OCI-LY1 (cell line): ENCODE results near the gene APBA1.

Source experiments
- H2AFZ ChIP-seq: fragments of 200-600 bp; sonication (generic), shearing (Covaris generic); 2 replicates; pipeline ENCODE4 v1.6.0; 2014; ENCODE audit warnings: antibody characterized with exemption, mild to moderate bottlenecking, low read length
- H3F3A ChIP-seq: fragments of 200-600 bp; sonication (generic), shearing (Covaris generic); 2 replicates; pipeline ENCODE4 v1.6.0; 2014; ENCODE audit warnings: mild to moderate bottlenecking, antibody characterized with exemption, low read length, moderate library complexity; ENCODE audit not compliant: insufficient read depth
- H3K27ac ChIP-seq: fragments of 200-600 bp; sonication (generic); 2 replicates; pipeline ENCODE4 v1.5.1; 2014; ENCODE audit warnings: low read length, mixed run types, mild to moderate bottlenecking, low read depth; ENCODE audit not compliant: poor library complexity, severe bottlenecking
- H3K27me3 ChIP-seq: fragments of 200-600 bp; sonication (generic); 2 replicates; pipeline ENCODE4 v1.6.0; 2014; ENCODE audit warnings: antibody characterized with exemption, mild to moderate bottlenecking, low read length, moderate library complexity; ENCODE audit not compliant: insufficient read depth
- H3K36me3 ChIP-seq: fragments of 200-600 bp; sonication (generic); 2 replicates; pipeline ENCODE4 v1.6.1; 2014; ENCODE audit warnings: mild to moderate bottlenecking, antibody characterized with exemption, low read length, moderate library complexity, mixed read lengths; ENCODE audit not compliant: insufficient read depth
- H3K4me1 ChIP-seq: fragments of 200-600 bp; sonication (generic); 2 replicates; pipeline ENCODE4 v1.5.1; 2014; ENCODE audit warnings: mild to moderate bottlenecking, low read length, moderate library complexity; ENCODE audit not compliant: insufficient read depth, severe bottlenecking
- H3K4me2 ChIP-seq: fragments of 200-600 bp; sonication (generic), shearing (Covaris generic); 2 replicates; pipeline ENCODE4 v1.6.1; 2014; ENCODE audit warnings: low read length
- H3K4me3 ChIP-seq: fragments of 200-600 bp; sonication (generic); 2 replicates; pipeline ENCODE4 v1.5.1; 2014; ENCODE audit warnings: low read length, low read depth, mild to moderate bottlenecking, mixed read lengths; ENCODE audit not compliant: poor library complexity, severe bottlenecking
- H3K79me2 ChIP-seq: fragments of 200-600 bp; shearing (Covaris generic); 2 replicates; pipeline ENCODE4 v1.6.1; 2016; ENCODE audit warnings: mixed run types, low read length, mixed read lengths; ENCODE audit not compliant: insufficient read depth
- H3K9ac ChIP-seq: fragments of 200-600 bp; sonication (generic), shearing (Covaris generic); 2 replicates; pipeline ENCODE4 v1.6.1; 2014; ENCODE audit warnings: mild to moderate bottlenecking, low read length, mixed read lengths
- H3K9me2 ChIP-seq: fragments of 200-600 bp; sonication (generic), shearing (Covaris generic); 2 replicates; pipeline ENCODE4 v1.6.1; 2014; ENCODE audit warnings: low read depth, mild to moderate bottlenecking, low read length, mixed read lengths
- H3K9me3 ChIP-seq: fragments of 200-600 bp; shearing (Covaris generic); 2 replicates; pipeline ENCODE4 v1.6.1; 2014; ENCODE audit warnings: low read length, mixed read lengths
- H4K20me1 ChIP-seq: fragments of 200-600 bp; sonication (generic), shearing (Covaris generic); 2 replicates; pipeline ENCODE4 v1.6.0; 2016; ENCODE audit warnings: mild to moderate bottlenecking, low read length; ENCODE audit not compliant: insufficient read depth
- CTCF ChIP-seq: fragments of 200-600 bp; sonication (generic), shearing (Covaris generic); IDR thresholded peaks from 2 replicates; pipeline ENCODE4 v1.5.1; 2017; ENCODE audit warnings: mild to moderate bottlenecking, antibody characterized with exemption, low read length, moderate library complexity, mixed read lengths
- EZH2 ChIP-seq: fragments of 200-600 bp; sonication (generic), shearing (Covaris generic); IDR thresholded peaks from 2 replicates; pipeline ENCODE4 v1.8.0; 2017; ENCODE audit warnings: borderline replicate concordance, mixed run types, mild to moderate bottlenecking, antibody characterized with exemption, low read length, moderate library complexity, mixed read lengths

The APBA1 gene

GRCh38 chr9:69673311-69673640, 1.1 kb upstream of the APBA1 start:
- Histone ChIP-seq H3K4me1 (peaks cover 6% of the 10 kb centered on the region), H3K9me2 (no peaks in the 10 kb centered on the region), H3K4me3 (peak overlapping the region; percentile 61), H3K27me3 (no peaks in the 10 kb centered on the region), H4K20me1 (no peaks in the 10 kb centered on the region), H3K27ac (no peak overlapping the region), H2AFZ (no peak overlapping the region), H3F3A (no peaks in the 10 kb centered on the region), H3K9ac (no peak overlapping the region; the same call in 1 of the 2 replicates), H3K9me3 (no peaks in the 10 kb centered on the region), H3K36me3 (no peaks in the 10 kb centered on the region), H3K4me2 (peak overlapping the region; percentile 90; the same call in 1 of the 2 replicates), H3K79me2 (no peaks in the 10 kb centered on the region)
- TF ChIP-seq EZH2 (no peak), CTCF (no peak)

- peak; percentile 71 for TF ChIP-seq CTCF
- TF ChIP-seq EZH2: no peak
- H3K4me2 ChIP-seq: peak overlapping the region; percentile 90
- H3K27me3 ChIP-seq: no peaks in the 10 kb centered on the region
- H3K4me3 ChIP-seq: peak overlapping the region; percentile 61
- H3K36me3 ChIP-seq: no peaks in the 10 kb centered on the region
- H3K9me2 ChIP-seq: no peaks in the 10 kb centered on the region
- no peaks in the 10 kb centered on the region for H4K20me1 ChIP-seq
- H3K9me3 ChIP-seq: no peaks in the 10 kb centered on the region
- no peaks in the 10 kb centered on the region for H3F3A ChIP-seq
- no peaks in the 10 kb centered on the region for H3K79me2 ChIP-seq
- no peak overlapping the region for H3K27ac ChIP-seq
- peaks cover 6% of the 10 kb centered on the region for H3K4me1 ChIP-seq
- no peak overlapping the region for H2AFZ ChIP-seq
- peak overlapping the region; percentile 28; the same call in 1 of the 2 replicates for H3K9ac ChIP-seq
These were observed 582 bp upstream of the APBA1 start for GRCh38 chr9:69672596-69673310.

- no peak overlapping the region for H2AFZ ChIP-seq
- H3K79me2 ChIP-seq: no peaks in the 10 kb centered on the region
- H3K4me2 ChIP-seq: peak overlapping the region; percentile 47; the same call in 1 of the 2 replicates
- H3K9me2 ChIP-seq: no peaks in the 10 kb centered on the region
- H3F3A ChIP-seq: no peaks in the 10 kb centered on the region
- peaks cover 6% of the 10 kb centered on the region for H3K4me1 ChIP-seq
- H3K4me3 ChIP-seq: peak overlapping the region; percentile 47
- no peaks in the 10 kb centered on the region for H3K27me3 ChIP-seq
- H3K9ac ChIP-seq: no peak overlapping the region
- H3K36me3 ChIP-seq: no peaks in the 10 kb centered on the region
- no peak overlapping the region for H3K27ac ChIP-seq
- TF ChIP-seq CTCF: no peak
- no peak for TF ChIP-seq EZH2
- no peaks in the 10 kb centered on the region for H4K20me1 ChIP-seq
- H3K9me3 ChIP-seq: no peaks in the 10 kb centered on the region
These were observed 776 bp downstream of the APBA1 start for GRCh38 chr9:69671311-69671878.
